ENCODE results near the gene CCDC6.
"Not testable (repeated sequence)": the region's sequence is repeated elsewhere in the genome, so short reads cannot be mapped to it uniquely, and the experiment has no call there.

The CCDC6 gene

DNA sequence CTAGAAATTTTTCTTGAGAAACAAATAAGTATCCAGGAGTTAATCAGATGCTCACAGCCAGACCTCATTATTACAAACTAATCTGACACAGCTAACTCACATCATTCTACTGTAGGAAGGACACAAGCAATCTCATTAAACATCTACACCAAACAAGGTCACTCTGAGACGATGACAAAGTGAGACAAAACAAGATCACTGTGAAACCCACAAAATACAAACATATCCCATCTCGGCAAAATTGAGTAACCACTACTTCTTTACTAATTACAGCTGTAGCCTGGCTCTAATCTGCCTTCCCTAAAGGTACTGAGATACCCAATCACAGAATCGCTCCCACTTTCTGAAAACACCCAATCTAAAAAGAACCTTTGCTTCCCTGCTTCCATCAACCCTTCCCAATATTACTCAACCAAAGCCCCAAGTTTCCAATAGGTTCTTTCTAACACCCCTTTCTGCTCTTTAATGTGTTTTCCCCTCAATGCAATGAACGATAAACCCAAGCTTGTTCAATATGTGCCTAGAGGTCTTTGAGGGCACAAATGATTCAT, 26.9 kb downstream of the CCDC6 start:
- DNase-seq, result no peak

DNA sequence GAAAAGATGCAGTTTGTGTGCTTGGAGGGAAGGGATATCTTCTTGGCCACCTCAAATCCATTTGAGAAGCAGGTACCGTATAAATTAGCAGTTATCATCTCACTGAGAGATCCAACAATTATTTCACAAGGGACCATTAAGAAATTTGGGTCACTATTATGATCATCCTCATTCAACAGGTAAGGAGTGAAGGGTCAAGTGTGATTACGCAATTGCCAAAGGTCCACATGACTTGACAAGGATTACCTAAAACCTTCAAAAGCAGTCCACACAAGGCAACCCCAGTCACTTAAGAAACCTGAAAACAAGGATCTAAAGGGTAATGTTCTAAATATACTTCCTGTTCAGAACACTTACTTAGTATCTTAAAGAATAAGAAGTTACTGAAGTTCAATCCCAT, 27.4 kb downstream of the CCDC6 start:
- no peak for DNase-seq

DNA sequence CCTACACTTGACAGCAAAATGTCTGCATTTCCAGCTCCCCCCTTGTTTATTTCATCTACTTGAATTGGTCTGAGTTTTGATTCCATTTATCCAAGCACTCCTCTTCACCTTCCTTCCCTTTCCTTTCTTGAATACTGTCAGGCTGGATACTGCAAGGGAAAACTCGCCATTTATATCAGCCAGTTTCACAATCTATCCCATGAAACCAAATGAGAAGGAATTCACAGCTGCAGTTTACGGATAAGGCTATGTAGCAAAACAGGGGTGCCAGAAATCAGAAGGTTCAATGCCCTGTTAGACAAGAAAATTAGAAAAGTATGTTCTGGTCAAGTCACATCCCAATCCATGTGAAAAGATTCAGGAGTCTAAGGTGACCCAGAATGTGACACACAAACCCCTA, 28.1 kb downstream of the CCDC6 start:
- DNase-seq, result no peak

DNA sequence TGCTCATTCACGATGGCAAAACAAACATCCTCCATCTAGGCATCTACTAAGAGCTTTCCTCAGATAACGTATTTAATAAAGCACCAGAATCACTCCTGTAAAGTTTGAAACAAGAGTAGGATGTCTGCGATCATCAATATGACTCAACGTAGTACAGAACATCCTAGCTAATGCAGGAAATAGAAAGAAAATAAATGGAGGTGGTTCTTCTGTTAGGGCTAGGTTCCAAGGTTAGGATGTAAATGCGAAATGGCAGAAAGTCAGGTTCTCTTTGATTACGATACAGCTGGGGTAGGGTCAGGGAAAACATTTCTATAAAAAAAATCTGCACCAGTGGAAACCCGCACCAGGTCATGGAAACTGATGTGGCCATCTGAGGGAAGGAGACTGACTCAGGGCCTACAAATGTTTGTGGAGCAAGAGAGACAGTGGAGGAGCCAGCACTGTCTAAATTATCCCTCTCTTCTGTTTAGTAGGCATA, 29.1 kb downstream of the CCDC6 start:
- no peak for DNase-seq

DNA sequence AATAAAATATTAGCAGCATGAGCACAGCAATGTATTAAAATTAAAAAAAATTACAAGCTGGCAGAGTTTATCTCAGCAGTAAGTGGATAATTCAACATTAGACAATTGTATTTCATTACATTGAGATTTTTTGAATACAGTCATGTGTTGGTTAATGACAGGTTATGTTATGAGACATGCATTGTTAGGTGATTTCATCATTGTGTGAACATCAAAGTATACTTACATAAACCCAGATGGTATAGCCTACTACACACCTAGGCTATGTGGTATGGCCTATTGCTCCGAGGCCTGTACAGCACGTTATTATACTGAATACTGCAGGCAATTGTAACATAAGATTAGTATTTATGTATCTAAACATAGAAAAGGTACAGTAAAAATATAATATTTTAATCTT, 29.7 kb downstream of the CCDC6 start:
- DNase-seq, result no peak

DNA sequence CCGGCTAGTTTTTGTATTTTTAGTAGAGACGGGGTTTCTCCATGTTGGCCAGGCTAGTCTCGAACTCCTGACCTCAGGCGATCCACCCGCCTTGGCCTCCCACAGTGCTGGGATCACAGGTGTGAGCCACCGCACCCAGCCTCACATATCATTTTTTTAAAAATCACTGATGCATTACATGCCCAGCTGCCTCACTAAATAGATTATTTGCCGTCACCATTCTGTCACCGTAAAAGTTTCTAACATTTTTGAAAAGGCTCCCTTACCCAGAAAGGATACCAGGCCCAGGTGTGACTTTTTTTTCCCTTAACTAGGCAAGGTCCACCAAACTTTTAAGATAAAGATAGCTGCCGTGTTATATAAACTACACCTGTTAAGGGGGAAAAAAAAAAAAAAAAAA, 30.1 kb downstream of the CCDC6 start:
- DNase-seq, result not testable (repeated sequence)

DNA sequence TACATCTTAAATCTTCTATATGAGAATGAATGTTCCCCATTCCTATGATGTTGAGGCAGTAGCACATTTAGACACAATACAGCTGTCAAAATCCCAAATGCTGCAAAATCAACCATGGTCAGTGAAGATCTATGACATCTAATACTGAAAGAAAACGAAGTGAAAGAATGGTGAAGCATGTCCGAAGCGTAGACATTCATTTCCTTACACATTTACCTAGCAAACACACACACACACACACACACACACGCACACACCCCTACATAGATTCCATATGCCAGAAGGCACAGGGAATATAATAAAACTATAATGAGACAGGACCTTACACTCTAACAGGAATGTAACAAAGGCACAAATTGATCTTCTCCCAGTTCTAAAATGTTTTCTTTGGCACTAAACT, 32.5 kb downstream of the CCDC6 start:
- no peak for DNase-seq

DNA sequence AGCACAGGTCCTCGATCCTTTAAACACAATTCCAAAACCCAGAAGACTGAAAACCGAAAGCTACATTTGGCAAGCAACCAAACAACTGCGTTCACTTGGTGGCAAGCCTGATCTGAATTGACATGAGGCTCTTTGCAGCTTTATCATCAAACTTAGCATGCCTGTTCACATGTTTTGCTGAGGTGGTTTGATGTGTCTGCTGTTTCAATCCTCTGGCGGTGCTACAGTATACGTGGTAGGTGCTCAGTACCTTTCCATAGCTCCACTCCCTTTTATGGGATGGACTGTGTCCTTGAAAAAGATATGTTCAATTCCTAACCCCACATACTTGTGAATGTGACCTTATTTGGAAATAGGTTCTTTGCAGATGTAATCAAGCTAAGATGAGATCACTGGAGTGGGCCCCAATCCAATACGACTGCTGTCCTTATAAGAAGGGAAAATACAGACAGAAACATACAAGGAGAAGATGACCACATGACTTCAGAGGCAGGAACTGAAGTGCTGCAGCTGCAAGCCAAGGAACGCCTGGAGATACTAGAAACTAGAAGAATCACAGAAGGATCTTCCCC, 33.4 kb downstream of the CCDC6 start:
- DNase-seq, result no peak

DNA sequence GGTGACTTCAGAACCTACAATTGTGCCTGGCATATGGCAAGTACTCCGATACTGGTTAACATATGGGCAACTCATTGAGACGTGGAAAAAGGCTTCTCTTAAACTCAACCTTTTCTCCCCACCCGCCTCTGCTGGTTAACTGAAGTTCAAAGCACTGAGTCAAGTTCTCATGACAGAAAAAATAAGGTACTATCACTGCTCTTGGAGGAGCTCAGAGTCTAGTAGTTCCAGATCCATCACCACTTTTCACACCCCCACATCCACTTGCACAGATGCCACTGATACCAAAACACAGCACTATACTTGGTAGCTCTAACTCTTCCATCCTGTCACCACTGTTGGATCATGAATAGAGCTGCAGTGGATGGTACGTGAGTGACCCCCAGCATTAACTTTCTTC, 36.2 kb downstream of the CCDC6 start:
- DNase-seq, result no peak

DNA sequence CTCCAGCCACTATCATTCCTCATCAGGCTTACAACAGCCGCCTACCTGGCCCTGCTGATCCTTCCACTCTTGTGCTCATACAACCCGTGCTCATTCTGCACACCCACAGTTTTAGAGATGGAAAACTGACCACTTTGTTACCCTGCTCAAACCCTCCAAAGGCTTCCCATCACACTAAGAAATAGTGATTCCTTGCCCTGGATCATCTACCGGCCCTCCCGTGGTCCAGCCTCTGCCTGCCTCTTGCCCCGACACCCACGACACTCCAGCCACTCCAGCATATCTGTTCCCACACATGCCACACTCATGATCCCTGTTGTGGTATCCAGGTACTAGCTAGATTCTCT, 36.8 kb downstream of the CCDC6 start:
- DNase-seq, result no peak

DNA sequence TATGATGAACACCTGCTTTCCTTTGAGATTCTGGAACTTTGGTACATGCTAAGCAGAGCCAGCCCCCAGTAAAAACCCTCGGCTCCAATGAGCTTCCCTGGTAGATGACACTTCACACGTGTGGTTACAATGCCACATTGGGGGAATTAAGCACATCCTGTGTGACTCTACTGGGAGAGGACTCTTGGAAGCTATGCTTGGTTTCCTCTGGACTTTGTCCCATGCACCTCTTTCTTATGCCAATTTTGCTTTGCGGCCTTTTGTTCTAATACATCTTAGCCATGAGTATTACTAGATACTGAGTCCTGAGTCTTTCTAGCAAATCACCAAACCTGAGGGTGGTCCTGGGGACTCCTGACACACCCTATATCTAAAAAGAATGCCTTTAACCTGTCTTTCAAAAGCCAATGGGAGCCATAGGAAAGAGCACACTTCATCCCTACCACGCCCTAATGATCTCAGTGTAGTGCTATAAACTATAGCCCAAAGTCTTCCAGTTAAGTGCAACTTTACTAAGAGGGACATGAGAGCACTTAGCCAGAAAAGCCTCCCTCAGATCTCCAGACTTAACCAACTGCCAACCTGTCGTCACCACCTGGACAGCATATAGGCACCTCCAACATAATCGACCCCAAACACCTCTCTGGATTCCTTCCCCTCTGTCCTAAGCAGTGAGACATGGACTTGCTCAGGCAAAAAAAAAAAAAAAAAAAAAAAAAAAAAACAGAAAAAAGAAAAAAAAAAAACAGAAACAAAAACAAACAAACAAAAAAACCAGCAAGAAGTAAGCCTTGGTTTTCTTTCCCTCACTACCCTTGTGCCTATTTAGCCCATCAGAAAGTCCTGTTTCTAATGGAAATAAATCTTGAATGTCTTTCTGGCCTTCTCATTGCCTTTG, 37.4 kb downstream of the CCDC6 start:
- no peak for DNase-seq

DNA sequence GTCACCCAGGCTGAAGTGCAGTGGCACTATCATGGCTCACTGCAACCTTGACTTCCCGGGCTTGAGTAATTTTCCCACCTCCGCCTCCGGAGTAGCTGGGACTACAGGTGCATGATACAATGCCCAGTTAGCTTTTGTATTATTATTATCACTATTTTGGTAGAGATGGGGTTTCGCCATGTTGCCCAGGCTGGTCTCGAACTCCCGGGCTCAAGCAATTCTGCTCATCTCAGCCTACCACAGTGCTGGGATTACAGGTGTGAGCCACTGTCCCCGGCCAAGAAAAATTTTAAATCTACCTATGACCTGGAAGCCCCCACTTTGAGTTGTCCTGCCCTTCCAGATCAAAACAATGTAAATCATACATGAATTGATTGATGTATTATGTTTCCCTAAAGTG, 38.8 kb downstream of the CCDC6 start:
- no peak for DNase-seq

DNA sequence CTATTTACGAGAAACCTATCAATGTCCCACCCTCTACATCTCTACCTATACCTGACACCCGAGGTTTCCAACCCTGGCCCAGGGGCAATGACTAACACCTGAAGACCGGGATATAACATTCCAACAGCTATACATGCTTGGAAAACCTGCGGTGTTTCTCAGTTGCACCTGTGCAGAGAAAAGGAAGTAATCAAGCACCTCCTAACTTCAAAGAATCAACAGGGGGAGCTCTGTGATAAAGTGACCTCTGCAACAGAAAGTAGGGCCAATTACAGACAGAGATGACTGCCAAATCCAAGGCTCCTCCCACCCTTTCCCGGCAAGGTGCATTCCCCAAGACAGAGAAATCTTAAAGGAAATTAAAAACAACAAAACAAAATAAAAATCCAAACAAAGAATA, 41.3 kb downstream of the CCDC6 start:
- DNase-seq, result no peak

DNA sequence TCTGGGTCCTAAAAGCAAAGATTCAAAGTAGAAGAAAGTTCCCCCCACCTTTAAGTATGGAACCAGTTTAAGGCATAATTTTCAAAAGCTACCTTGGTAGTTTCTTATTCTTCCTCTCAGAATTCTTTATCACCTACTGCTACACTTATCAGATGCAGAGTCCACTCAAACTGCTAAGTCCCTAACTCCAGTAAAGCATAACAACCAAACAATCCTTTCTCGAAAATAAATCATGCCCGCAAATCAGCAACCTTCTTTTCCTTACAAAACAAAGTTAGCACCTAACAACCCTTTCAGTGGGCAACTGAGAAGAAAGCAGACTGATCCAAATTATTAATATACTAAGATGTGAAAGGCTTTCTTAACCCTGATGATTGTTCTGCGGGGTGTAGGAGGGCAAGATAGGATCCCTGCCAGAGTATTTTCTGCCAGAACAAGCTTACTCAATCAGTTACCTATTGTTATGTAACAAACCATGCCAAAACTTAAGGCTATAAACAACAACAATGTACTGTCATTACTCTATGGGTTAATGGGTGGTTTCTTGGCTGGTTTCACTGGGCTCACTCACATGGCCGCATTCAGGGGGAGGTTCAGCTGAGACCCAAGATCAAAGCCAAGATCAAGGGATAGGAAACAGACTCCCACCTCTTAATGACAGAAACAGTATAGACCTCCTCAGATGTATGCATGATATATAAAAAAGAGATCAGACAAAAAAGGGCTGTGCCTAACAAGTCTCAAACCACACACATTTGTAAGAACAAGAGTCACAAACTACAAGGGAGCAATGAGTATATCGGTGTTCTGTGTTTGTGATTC, 42.0 kb downstream of the CCDC6 start:
- no peak for DNase-seq

DNA sequence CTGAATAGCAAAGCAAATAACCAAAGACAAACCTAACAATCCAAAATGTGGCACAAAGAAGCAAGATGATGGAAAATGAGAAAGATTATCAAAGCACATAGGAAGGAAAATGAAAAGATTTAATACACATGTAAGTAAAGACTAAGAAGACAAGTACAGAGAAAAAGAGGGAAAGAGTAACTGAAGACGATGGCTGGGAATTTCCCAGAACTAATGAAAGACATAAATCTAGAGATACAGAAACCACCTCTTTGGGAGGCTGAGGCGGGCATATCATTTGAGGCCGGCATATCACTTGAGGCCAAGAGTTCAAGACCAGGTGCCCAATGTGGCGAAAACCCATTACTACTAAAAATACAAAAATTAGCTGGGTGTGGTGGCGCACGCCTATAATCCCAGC, 46.8 kb downstream of the CCDC6 start:
- no peak for DNase-seq

DNA sequence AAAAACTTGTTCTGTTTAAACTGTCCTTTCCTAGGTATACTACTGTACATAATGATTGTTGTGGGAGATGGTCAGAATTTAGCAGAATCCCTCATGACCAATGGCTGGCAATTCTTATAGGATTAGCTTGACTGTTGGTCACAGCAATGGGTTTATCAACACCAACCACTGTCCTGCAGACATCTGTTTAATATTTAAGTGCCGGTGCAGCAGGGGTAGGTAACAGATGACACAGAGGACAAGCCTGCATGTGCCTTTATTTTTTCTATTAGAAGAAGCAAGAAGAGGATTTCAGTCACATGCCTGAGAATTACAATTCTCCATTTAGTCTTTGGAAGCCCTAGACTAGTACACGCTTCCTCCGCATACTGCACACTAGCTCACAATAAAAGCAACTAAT, 48.4 kb downstream of the CCDC6 start:
- no peak for DNase-seq

DNA sequence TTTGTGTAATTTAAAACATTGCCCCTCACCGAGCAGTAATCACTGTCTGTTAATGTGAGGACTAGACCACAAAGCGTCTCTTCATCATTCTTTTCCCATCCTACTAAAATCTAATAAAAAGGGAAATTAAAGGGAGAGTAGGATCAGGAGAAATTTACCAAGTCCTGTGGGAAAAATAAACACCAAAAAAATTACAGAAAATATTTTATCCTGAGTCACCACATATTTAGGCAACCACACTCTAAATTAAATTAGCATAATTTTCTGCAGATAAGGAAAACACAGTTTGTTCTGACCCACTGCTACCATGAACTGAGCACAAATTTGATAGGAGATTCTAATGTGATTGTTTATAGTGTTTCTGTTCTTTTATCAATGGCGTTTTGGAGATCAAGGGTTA, 49.3 kb downstream of the CCDC6 start:
- DNase-seq, result no peak

DNA sequence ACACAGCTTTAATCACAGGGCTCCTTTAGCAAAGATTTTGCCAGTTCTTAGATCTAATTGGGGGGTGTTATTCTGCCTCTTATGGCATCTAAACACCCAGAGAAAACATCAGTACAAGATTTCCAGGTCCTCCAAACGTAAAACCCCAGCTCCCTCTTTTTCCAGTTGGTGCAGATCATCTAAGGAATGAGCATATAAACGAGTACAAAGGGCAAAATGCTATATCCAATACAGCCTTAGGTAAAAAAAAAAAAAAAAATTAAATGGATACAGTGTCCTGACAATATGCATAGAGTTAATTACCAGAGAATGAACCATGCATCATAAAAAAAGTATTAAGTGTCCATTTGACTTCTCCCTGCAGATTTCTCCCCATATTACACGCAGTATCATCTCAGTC, 50.3 kb downstream of the CCDC6 start:
- DNase-seq, result no peak

DNA sequence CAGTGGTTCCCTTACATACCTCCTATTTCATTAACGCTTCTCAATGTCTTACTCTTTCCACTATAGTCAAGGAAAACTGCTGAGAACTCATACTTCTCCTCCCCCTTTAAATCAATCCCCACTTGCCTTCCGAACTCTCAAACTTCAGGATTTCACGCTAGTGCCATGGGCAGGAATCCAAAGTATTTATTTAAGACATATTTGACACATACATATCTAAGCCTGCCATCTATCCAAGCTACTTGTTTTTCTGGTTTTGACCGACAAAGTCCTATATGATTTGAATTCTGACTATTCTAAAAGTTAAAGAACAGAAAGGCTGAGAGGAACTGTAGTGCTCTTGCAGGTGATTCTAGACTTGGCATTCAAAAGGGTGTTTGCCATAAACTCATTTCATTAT, 51.8 kb downstream of the CCDC6 start:
- DNase-seq, result no peak

DNA sequence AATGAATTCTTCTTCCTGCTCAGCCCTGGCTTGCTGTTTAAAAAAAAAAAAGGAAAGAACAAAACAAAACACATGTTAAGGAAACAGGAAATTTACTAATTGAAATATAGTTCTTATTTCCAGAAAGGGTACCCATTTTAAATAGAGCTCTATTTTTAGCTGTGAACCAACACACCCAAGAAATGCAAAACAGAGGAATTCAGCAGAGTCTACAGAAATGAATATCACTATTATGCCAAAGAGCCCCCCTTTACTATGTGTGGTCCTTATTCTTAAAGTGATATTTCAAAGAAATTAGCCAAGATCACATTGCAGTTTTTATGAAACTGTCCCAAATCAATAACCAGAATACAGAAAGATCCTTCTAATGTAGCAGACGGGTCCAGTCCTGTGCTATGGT, 53.7 kb downstream of the CCDC6 start:
- no peak for DNase-seq

DNA sequence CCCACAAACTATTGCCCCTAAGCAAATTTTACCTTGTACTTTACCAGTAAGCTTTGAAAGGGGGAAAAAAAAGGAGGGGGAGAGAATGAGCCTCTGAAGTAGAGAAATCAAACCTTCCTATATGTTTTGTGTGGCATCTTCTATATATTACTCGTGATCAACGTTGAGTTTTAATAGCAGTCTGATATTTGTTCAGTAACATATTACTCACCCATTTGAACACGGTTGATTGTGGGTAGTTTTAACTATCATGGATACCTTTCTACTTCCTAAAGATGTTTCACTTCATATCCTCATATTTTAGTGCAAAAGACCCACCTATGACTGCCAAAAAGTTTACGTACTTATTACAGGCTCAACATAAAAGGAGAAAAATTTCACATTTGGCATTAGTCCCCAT, 54.5 kb downstream of the CCDC6 start:
- DNase-seq, result no peak

DNA sequence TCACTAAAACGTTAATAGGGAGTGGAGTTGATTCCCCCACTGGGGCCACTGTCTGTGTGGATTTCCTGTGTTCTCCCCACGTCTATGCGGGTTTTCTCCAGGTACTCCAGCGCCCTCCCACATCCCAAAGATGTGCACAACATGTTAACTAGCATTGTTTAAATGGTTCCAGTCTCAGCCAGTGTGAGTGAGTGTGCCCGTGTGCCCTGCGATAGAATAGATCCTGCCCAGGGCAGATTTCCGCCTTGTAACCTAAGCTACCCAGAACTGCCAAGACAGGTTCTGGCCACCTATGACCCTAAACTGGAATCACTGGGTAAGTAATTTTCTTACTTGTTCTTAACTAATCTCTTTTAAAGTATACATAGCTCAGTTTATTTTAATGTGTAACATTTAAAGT, 58.5 kb downstream of the CCDC6 start:
- no peak for DNase-seq

DNA sequence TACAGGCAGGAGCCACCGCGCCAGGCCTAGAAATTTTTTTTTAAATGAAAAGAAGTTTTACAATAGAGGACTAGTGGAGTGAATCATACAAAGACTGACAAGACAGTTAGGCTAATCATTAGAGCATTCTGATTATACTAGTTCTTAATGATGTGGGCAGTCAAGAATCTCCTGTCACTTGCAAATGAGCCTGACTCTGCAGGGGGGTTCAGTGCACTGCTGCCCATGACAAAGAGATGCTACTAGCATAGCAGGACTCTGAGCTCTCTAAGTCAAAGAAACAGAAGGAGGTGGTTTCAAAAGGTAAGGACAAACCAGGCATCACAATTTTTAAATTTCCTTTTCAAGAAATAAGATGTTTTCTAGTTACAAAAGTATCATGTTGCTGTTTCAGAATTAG, 59.0 kb downstream of the CCDC6 start:
- no peak for DNase-seq

DNA sequence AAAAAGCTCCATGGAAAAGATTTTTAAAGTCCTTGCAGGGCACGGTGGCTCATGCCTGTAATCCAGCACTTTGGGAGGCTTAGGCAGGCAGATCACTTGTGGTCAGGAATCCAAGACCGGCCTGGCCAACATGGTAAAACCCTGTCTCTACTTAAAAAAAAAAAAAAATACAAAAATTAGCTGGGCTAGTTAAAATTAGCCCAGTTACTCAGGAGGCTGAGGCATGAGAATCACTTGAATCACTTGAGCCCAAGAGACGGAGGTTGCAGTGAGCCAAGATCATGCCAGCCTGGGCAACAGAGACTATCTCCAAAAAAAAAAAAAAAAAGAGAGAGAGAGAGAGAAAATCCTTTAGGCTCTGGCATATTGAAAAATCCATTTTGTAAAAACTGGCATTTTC, 61.9 kb downstream of the CCDC6 start:
- DNase-seq, result no peak
